Panc1 (cell line): ENCODE data around the gene UTS2R. TPM values are rescaled to one million over a fixed set of nuclear protein-coding genes. Genes with fewer than 3 reads are reported as not detected.

Source experiments
- ATAC-seq: fragments of 200-7000 bp; cut with Tn5 transposase; 2 replicates; pipeline ENCODE4 v1.9.1; 2020; ENCODE audit warnings: mild to moderate bottlenecking, moderate library complexity
- BruUV-seq: library from RNA; stranded (reverse); fragments of 400-500 nt; replicated peaks from 2 replicates; lab custom pipeline; 2021; lab: Mats Ljungman, UMichigan
- CTCF ChIA-PET: fragments of 300-600 bp; sonication (Branson Sonifier 250); formaldehyde crosslinking; loops from one replicate; lab custom pipeline; 2022; ENCODE audit warnings: antibody characterized with exemption; lab: Charles Lee
- POLR2A ChIA-PET: fragments of 300-600 bp; sonication (Branson Sonifier 250); formaldehyde crosslinking; loops from one replicate; lab custom pipeline; 2022; ENCODE audit warnings: antibody characterized with exemption; lab: Charles Lee
- DNase-seq: peaks from one replicate; pipeline ENCODE4 v3.0.0-alpha.2; 2010; ENCODE audit warnings: low read depth, low spot score
- H3K27ac ChIP-seq: 2 replicates; pipeline ENCODE4 v1.5.1; 2011; ENCODE audit warnings: mild to moderate bottlenecking, low read length, inconsistent platforms
- H3K27me3 ChIP-seq: fragments of 200-500 bp; sonication (Bioruptor generic); 2 replicates; pipeline ENCODE4 v1.6.0; 2014; ENCODE audit warnings: low read length, inconsistent platforms; ENCODE audit not compliant: control insufficient read depth, insufficient read depth
- H3K36me3 ChIP-seq: fragments of 200-500 bp; sonication (Bioruptor generic); 2 replicates; pipeline ENCODE4 v1.5.1; 2014; ENCODE audit warnings: inconsistent platforms, mild to moderate bottlenecking, low read length, moderate library complexity; ENCODE audit not compliant: control insufficient read depth, insufficient read depth
- H3K4me1 ChIP-seq: 2 replicates; pipeline ENCODE4 v1.5.1; 2011; ENCODE audit warnings: inconsistent platforms, mild to moderate bottlenecking, low read length, moderate library complexity; ENCODE audit not compliant: control insufficient read depth, insufficient read depth
- H3K4me3 ChIP-seq, 2 experiments: 2 replicates each; pipeline ENCODE4 v1.5.1; 2011 to 2012; ENCODE audit warnings: low read depth in 2 of 2, low read length in 2 of 2, mild to moderate bottlenecking in 2 of 2, inconsistent platforms in 1 of 2, moderate library complexity in 1 of 2
- H3K9me3 ChIP-seq: fragments of 200-500 bp; sonication (Bioruptor generic); 2 replicates; pipeline ENCODE4 v1.5.1; 2014; ENCODE audit warnings: low read depth, mild to moderate bottlenecking, inconsistent platforms, low read length, moderate library complexity; ENCODE audit not compliant: control insufficient read depth, insufficient read depth
- POLR2AphosphoS5 ChIP-seq: IDR thresholded peaks from 2 replicates; pipeline ENCODE4 v1.6.1; 2012; ENCODE audit warnings: mild to moderate bottlenecking, low read depth, low read length, moderate library complexity
- SIN3A ChIP-seq: IDR thresholded peaks from 2 replicates; pipeline ENCODE4 v1.6.1; 2012; ENCODE audit warnings: low read depth, mild to moderate bottlenecking, low read length, moderate library complexity, borderline replicate concordance; ENCODE audit not compliant: insufficient read depth
- TCF7L2 ChIP-seq: IDR thresholded peaks from 2 replicates; pipeline ENCODE4 v1.6.1; 2011; ENCODE audit warnings: mild to moderate bottlenecking, low read depth, low read length, inconsistent platforms
- in situ Hi-C: cut with HindIII; loops from 2 replicates; pipeline ENCODE4 v1.10.0; 2016; ENCODE audit warnings: low sequenced_read_pairs, low pct_unique_long_range_greater_than_20kb
- intact Hi-C: fragments of 100-400 bp; cut with micrococcal nuclease; formaldehyde crosslinking; loops from one replicate; pipeline ENCODE4 v1.10.0; 2022; ENCODE audit not compliant: unreplicated experiment
- total RNA-seq: library from RNA; stranded (reverse); gene quantifications from one replicate; pipeline ENCODE4 v1.2.1, GENCODE V29; 2021; ENCODE audit not compliant: unreplicated experiment
- TF ChIP-seq, protein P1 (sequence below), 2 experiments: IDR thresholded peaks; 2 replicates each; pipeline ENCODE4 v1.6.1; 2011 to 2012; ENCODE audit warnings: low read depth in 2 of 2, control low read depth in 1 of 2, low read length in 1 of 2, mild to moderate bottlenecking in 1 of 2, moderate library complexity in 1 of 2; ENCODE audit not compliant: insufficient read depth in 1 of 2
- TF ChIP-seq, protein P2 (sequence below): fragments of 450-650 bp; IDR thresholded peaks from 2 replicates; pipeline ENCODE4 v1.5.1; 2017; ENCODE audit warnings: mild to moderate bottlenecking

Gene UTS2R
- total RNA-seq, 1 experiment from 2014 or later = 0.39 TPM

- no TSS peak for BruUV-seq
- Histone ChIP-seq H3K4me1 (peaks cover 29% of the 10 kb centered on the region), H3K4me3 (no peak overlapping the region), H3K27ac (peak overlapping the region; percentile 32), H3K27me3 (no peaks in the 10 kb centered on the region), H3K9me3 (no peaks in the 10 kb centered on the region), H3K36me3 (no peaks in the 10 kb centered on the region)
- POLR2A ChIA-PET = no interaction called here
- ATAC-seq (no peak), DNase-seq (no peak)
- CTCF ChIA-PET = interaction anchor here (0.8 to 1.2 kb wide), 2 partner anchors 48 to 49 kb away, joined by 4 read pairs; no protein-coding TSS in a partner anchor
- in situ Hi-C loops (loop anchor here (5.0 to 10.0 kb wide), 2 partner anchors 54 to 68 kb away; partner anchors contain the start of genes HEXD and OGFOD3), intact Hi-C loops (no loop called here)
- TF ChIP-seq SIN3A = no peak
- TF ChIP-seq, protein P1, sequence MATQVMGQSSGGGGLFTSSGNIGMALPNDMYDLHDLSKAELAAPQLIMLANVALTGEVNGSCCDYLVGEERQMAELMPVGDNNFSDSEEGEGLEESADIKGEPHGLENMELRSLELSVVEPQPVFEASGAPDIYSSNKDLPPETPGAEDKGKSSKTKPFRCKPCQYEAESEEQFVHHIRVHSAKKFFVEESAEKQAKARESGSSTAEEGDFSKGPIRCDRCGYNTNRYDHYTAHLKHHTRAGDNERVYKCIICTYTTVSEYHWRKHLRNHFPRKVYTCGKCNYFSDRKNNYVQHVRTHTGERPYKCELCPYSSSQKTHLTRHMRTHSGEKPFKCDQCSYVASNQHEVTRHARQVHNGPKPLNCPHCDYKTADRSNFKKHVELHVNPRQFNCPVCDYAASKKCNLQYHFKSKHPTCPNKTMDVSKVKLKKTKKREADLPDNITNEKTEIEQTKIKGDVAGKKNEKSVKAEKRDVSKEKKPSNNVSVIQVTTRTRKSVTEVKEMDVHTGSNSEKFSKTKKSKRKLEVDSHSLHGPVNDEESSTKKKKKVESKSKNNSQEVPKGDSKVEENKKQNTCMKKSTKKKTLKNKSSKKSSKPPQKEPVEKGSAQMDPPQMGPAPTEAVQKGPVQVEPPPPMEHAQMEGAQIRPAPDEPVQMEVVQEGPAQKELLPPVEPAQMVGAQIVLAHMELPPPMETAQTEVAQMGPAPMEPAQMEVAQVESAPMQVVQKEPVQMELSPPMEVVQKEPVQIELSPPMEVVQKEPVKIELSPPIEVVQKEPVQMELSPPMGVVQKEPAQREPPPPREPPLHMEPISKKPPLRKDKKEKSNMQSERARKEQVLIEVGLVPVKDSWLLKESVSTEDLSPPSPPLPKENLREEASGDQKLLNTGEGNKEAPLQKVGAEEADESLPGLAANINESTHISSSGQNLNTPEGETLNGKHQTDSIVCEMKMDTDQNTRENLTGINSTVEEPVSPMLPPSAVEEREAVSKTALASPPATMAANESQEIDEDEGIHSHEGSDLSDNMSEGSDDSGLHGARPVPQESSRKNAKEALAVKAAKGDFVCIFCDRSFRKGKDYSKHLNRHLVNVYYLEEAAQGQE (IDR thresholded peaks at IDR 0.05; ENCODE audit: insufficient read depth in 1 of 2, low read depth in 2 of 2, low read length in 1 of 2) = no peak
Measured at GRCh38 chr17:82349287-82349701, 22.3 kb upstream of the UTS2R start.

- CTCF ChIA-PET = interaction anchor here (0.8 to 1.2 kb wide), 3 partner anchors 13 to 50 kb away, joined by 3 to 4 read pairs (median 4); no protein-coding TSS in a partner anchor
- no peak overlapping the region for H3K4me3 ChIP-seq
- intact Hi-C loops = loop anchor here (1.0 kb wide), 1 partner anchor 63 kb away; no protein-coding TSS in a partner anchor
- no peak overlapping the region for H3K27ac ChIP-seq
- H3K4me1 ChIP-seq = peaks cover 28% of the 10 kb centered on the region
- TF ChIP-seq, protein P2, sequence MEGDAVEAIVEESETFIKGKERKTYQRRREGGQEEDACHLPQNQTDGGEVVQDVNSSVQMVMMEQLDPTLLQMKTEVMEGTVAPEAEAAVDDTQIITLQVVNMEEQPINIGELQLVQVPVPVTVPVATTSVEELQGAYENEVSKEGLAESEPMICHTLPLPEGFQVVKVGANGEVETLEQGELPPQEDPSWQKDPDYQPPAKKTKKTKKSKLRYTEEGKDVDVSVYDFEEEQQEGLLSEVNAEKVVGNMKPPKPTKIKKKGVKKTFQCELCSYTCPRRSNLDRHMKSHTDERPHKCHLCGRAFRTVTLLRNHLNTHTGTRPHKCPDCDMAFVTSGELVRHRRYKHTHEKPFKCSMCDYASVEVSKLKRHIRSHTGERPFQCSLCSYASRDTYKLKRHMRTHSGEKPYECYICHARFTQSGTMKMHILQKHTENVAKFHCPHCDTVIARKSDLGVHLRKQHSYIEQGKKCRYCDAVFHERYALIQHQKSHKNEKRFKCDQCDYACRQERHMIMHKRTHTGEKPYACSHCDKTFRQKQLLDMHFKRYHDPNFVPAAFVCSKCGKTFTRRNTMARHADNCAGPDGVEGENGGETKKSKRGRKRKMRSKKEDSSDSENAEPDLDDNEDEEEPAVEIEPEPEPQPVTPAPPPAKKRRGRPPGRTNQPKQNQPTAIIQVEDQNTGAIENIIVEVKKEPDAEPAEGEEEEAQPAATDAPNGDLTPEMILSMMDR = peak; percentile 49; the same call in 1 of the 2 replicates
- TF ChIP-seq POLR2AphosphoS5 = no peak
- H3K36me3 ChIP-seq = no peaks in the 10 kb centered on the region
- no TSS peak for BruUV-seq
- POLR2A ChIA-PET = no interaction called here
- DNase-seq (no peak), ATAC-seq (peak; percentile 50)
- no peaks in the 10 kb centered on the region for H3K9me3 ChIP-seq
- H3K27me3 ChIP-seq = no peaks in the 10 kb centered on the region
- in situ Hi-C loops = no loop called here
Measured at GRCh38 chr17:82350182-82351030, 21.2 kb upstream of the UTS2R start.

DNA sequence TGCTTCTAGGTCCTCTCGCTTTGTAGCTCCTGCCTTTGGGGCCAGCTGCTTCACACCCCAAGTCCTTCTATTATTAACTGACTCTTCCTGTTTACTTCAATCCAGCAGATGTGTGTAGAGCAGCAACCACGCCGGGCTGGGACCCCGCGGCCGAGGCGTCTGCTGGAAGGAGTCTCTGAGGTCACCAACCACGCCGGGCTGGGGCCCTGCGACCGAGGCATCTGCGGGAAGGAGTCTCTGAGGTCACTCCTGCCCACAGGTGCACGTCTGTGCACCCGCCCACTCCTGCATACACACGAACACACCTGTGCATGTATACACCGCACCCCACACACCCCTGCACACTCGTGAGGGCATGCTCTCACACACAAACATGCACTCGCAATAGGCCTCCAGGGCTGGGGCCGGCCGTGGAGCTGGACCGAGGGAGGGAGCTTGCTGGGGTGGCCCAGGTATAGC lies 20.3 kb upstream of the UTS2R start:
- Histone ChIP-seq H3K4me1 (peaks cover 32% of the 10 kb centered on the region), H3K27me3 (no peaks in the 10 kb centered on the region), H3K36me3 (no peaks in the 10 kb centered on the region), H3K4me3 (no peak overlapping the region), H3K9me3 (no peaks in the 10 kb centered on the region), H3K27ac (no peak overlapping the region)
- BruUV-seq = no TSS peak
- ATAC-seq (peak; percentile 10), DNase-seq (no peak)
- no peak for TF ChIP-seq SIN3A
- no peak for TF ChIP-seq POLR2AphosphoS5
- TF ChIP-seq TCF7L2 = no peak
- TF ChIP-seq, protein P2 = no peak
- TF ChIP-seq, protein P1 (IDR thresholded peaks at IDR 0.05; ENCODE audit: insufficient read depth in 1 of 2, low read depth in 2 of 2, low read length in 1 of 2) = no peak
- ChIA-PET CTCF (interaction anchor here (1.0 kb wide), 1 partner anchor 13 kb away, joined by 3 read pairs; no protein-coding TSS in a partner anchor), POLR2A (no interaction called here)
- intact Hi-C loops (loop anchor here (1.0 kb wide), 1 partner anchor 62 kb away; no protein-coding TSS in a partner anchor), in situ Hi-C loops (no loop called here)
